Heart right ventricle (tissue), 16 donors: ENCODE data around the gene SYNGR4. TPM values are rescaled to one million over a fixed set of nuclear protein-coding genes. Genes with fewer than 3 reads are reported as not detected.
"Not testable (repeated sequence)": the region's sequence is repeated elsewhere in the genome, so short reads cannot be mapped to it uniquely, and the experiment has no call there.

ENCODE experiments used
- ATAC-seq, 8 donors: fragments of 200-7000 bp; cut with Tn5 transposase; one replicate each; pipeline ENCODE4 v1.9.1; 2020; ENCODE audit warnings: mild to moderate bottlenecking in 8 of 8, moderate library complexity in 8 of 8, moderate number of reproducible peaks in 1 of 8
- DNase-seq, 2 donors: peaks; one replicate each; pipeline ENCODE4 v3.0.0-alpha.2; 2020
- H3K27ac ChIP-seq, 10 donors: fragments of 200-600 bp; sonication (generic) in 2 of 10; one replicate each; pipeline versions ENCODE4 v1.5.0 to v1.8.0; 2020 to 2022; ENCODE audit warnings: mild to moderate bottlenecking in 3 of 10
- H3K27me3 ChIP-seq, 7 donors: fragments of 200-600 bp; one replicate each; pipeline ENCODE4 v1.8.0; 2021 to 2022; ENCODE audit warnings: mild to moderate bottlenecking in 2 of 7
- H3K36me3 ChIP-seq, 9 donors: fragments of 200-600 bp; sonication (generic) in 1 of 9; one replicate each; pipeline versions ENCODE4 v1.5.0 to v1.8.0; 2020 to 2022; ENCODE audit warnings: mild to moderate bottlenecking in 2 of 9
- H3K4me1 ChIP-seq, 9 donors: fragments of 200-600 bp; sonication (generic) in 1 of 9; one replicate each; pipeline versions ENCODE4 v1.5.0 to v1.8.0; 2020 to 2022; ENCODE audit warnings: mild to moderate bottlenecking in 4 of 9
- H3K4me3 ChIP-seq, 10 donors: fragments of 200-600 bp; sonication (generic) in 2 of 10; one replicate each; pipeline versions ENCODE4 v1.5.0 to v1.8.0; 2020 to 2022; ENCODE audit warnings: mild to moderate bottlenecking in 7 of 10, moderate library complexity in 2 of 10
- H3K9me3 ChIP-seq, 11 donors: fragments of 200-600 bp in 10 of 11; sonication (generic) in 2 of 11; one replicate each; pipeline versions ENCODE4 v1.5.0 to v1.8.0; 2013 to 2022; ENCODE audit warnings: mild to moderate bottlenecking in 2 of 11, control low read depth in 1 of 11, moderate library complexity in 1 of 11
- WGBS, 2 donors: extraction: QIAGEN DNeasy Blood & Tissue Kit; methylation state at CpG; one replicate each; pipeline ENCODE4 v1.1.7; 2013; ENCODE audit warnings: inconsistent platforms in 1 of 2; 5-methylcytosine and 5-hydroxymethylcytosine counted together
- intact Hi-C, 10 donors: fragments of 100-400 bp; cut with DNase I; formaldehyde crosslinking; loops; one replicate each; pipeline versions ENCODE4 v1.11.1 to v1.14.2; 2022
- polyA plus RNA-seq, 2 donors: library from polyadenylated mRNA; stranded (reverse); fragments of 200-250 nt; gene quantifications; one replicate each; pipeline ENCODE4 v1.2.3, GENCODE V29; 2013
- total RNA-seq, 10 donors: library from RNA; stranded (reverse); fragmentation: NEBNext Ultra II Directional in 3 of 10; extraction: Animal tissue kit (Norgen Biotek cat#: 25700) in 3 of 10; gene quantifications; one replicate each; pipeline versions ENCODE4 v1.2.1 to v1.2.4, GENCODE V29; 2021 to 2023
- TF ChIP-seq, protein P1 (sequence below), 9 donors: fragments of 200-600 bp; sonication (generic) in 2 of 9; IDR thresholded peaks; one replicate each; pipeline versions ENCODE4 v1.5.0 to v1.8.0; 2021 to 2022; ENCODE audit warnings: antibody characterized with exemption in 9 of 9, mild to moderate bottlenecking in 5 of 9, moderate library complexity in 1 of 9
- donor health status: Arrhythmogenic right ventricular cardiomyopathy.
- donor health status: ischemic (EF 13 %, LVEDD 7.1; RV severe dilation, severe dysfunction).
- donor health status: healthy with polysubstance abuse.
- donor health status: DM: no; HTN: yes; CAD: no.
- donor health status: DM: no; HTN: no; CAD: no.
- donor health status: ischemic (EF 25% LVEDD 6.9; RV normal size, moderate dysfunction).
- donor health status: ischemic (EF 25% LVEDD 5.7; RV mildly dilated, moderate dysfunction).
- donor health status: healthy.
- donor health status: DM: yes; HTN: yes; CAD: no.
- donor health status: Ischemic cardiomyopathy.
- donor health status: ischemic (EF 35%, LVEDD 5.7; RV mildly dilated, moderate dysfunction).
- donor health status: nonischemic (EF 11% LVEDD 7.7; RV severe dilation, severe dysfunction).
- donor health status: DM: yes; HTN: yes; CAD: no.
- donor health status: PGD.
- donor health status: ischemic (EF 29% LVEDD 5.4; RV normal size, mild dysfunction).
- donor health status: nonischemic (EF 23%, LVEDD 6.1; RV moderate dilation, normal function).

The SYNGR4 gene
- total and polyA plus RNA-seq, 12 donors: not detected

DNA sequence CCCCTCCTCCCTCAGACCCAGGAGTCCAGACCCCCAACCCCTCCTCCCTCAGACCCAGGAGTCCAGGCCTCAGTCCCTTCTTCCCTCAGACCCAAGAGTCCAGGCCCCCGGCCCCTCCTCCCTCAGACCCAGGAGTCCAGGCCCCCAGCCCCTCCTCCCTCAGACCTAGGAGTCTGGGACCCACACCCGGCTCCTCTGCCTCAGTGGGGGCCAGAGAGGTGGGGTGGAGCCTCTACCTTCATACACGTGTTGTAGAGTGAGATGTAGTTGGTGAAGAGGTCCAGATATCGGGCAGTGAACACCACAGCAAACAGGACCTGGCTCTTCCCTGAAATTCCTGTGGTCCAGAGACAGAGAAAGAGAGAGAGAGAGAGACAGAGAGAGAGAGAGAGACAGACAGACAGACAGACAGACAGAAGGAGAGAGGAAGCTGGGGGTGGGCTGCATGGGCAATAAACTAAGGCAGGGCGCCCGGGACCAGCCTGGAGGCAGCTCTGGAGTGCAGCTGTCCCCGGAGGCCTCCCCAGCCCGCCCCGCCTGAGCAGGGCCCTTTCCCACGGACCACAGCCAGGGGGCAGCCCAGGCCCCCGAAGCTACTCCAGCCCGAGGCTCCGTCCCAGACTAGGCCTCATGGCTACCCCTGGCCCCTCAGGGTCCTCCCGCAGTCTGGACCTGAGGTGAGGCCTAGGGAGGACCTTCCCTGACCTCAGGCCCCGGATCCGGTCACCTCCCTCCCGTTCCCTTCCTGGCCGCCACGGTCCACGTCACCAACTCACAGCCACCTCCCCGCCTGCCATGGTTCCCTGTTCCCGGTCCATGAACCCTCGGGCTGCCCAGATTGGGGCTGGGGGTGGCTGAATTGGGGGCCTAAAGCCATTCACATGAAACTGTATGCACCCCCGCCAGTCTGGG is 26.3 kb downstream of the SYNGR4 start:
- H3K27ac ChIP-seq: peak overlapping the region; percentile 62 to 97 (median 90)
- DNase-seq: peak; percentile 57 to 74
- 2 to 3% methylated on average over 24 of the region's 24 CpGs for WGBS, 2 donors
- peaks cover 0 to 41% (median 34%) of the 10 kb centered on the region in 9 donors for H3K36me3 ChIP-seq
- peak overlapping the region; percentile 71 to 100 (median 95) for H3K4me3 ChIP-seq
- peak; percentile 75 to 91 (median 85) for ATAC-seq
- H3K27me3 ChIP-seq: peaks cover 8 to 32% (median 32%) of the 10 kb centered on the region in 7 donors
- TF ChIP-seq, protein P1, sequence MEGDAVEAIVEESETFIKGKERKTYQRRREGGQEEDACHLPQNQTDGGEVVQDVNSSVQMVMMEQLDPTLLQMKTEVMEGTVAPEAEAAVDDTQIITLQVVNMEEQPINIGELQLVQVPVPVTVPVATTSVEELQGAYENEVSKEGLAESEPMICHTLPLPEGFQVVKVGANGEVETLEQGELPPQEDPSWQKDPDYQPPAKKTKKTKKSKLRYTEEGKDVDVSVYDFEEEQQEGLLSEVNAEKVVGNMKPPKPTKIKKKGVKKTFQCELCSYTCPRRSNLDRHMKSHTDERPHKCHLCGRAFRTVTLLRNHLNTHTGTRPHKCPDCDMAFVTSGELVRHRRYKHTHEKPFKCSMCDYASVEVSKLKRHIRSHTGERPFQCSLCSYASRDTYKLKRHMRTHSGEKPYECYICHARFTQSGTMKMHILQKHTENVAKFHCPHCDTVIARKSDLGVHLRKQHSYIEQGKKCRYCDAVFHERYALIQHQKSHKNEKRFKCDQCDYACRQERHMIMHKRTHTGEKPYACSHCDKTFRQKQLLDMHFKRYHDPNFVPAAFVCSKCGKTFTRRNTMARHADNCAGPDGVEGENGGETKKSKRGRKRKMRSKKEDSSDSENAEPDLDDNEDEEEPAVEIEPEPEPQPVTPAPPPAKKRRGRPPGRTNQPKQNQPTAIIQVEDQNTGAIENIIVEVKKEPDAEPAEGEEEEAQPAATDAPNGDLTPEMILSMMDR (IDR thresholded peaks at IDR 0.05): peak; percentile 49 to 88 (median 73)
- intact Hi-C loops: loop anchor here in 2 of 10 donors (2.0 kb wide), 2 partner anchors 54 to 78 kb away; partner anchors contain the start of genes CYTH2 (in 1 of the 2) and GRWD1 (in 1 of the 2)
- no peaks in the 10 kb centered on the region for H3K9me3 ChIP-seq
- peaks cover 0 to 21% (median 14%) of the 10 kb centered on the region in 9 donors for H3K4me1 ChIP-seq

DNA sequence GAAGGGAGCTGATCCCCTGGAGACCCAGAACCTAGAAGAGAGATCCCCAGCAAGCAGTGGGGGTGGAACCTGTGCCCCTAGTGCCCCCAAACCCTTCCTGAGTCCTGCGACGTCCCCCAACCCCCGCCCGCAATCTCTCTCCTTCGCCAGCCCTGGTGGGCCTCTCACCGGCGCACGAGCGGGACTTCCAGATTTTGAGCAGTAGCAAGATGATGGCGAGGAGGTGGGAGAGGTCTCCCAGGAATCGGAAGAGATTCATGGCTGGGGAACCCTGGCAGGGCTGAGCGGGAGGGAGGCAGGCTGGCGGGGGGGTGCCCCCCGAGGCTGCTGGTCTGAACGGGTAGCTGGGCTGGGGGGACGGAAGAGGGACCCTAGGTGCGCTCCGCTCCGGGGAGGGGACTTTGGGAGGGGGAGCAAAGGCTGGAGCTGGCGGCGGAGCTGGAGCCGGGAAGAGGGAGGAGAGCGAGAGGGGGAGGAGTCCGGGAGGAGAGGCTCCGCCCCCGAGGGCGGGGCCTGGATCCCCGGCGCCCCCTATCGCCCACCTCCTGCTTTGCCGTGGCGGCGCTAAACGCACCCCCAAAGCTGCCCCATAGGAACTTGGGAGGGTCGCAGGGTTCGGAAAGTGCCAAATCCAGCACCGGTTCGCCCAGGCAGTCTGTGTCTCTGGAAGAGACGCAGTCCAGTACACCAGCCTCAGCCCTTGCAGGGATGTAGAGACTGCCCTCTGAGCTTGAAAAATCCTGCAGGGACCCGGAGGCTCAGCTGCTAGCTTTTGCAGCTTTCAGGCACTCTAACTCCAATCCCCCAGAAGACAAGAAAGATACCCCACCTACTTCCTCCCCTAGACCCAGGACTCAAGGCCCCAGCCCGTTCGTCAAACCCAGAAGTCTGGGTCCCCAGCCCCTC is 27.2 kb downstream of the SYNGR4 start, which contains the start of gene KDELR1:
TSS of gene KDELR1 (minus strand) at position 452 of the 906 bp plus-strand sequence. CDS start at position 259, 193 bp downstream.
- DNase-seq: peak; percentile 78 to 81
- Histone ChIP-seq H3K4me1 (peaks cover 0 to 21% (median 14%) of the 10 kb centered on the region in 9 donors), H3K36me3 (peaks cover 0 to 32% (median 25%) of the 10 kb centered on the region in 9 donors), H3K27me3 (peaks cover 11 to 41% (median 40%) of the 10 kb centered on the region in 7 donors), H3K4me3 (peak within 1 kb of the TSS; percentile 71 to 100 (median 95)), H3K27ac (peak within 1 kb of the TSS; percentile 62 to 97 (median 90)), H3K9me3 (no peaks in the 10 kb centered on the region)
- WGBS, 2 donors: 5 to 6% methylated on average over 38 to 42 of the region's 42 CpGs
- ATAC-seq: peak; percentile 92 to 97 (median 94)
- intact Hi-C loops: loop anchor here in 2 of 10 donors (2.0 kb wide), 2 partner anchors 53 to 77 kb away; partner anchors contain the start of genes CYTH2 (in 1 of the 2) and GRWD1 (in 1 of the 2)
- TF ChIP-seq, protein P1 (IDR thresholded peaks at IDR 0.05): peak; percentile 82 to 96 (median 92)

DNA sequence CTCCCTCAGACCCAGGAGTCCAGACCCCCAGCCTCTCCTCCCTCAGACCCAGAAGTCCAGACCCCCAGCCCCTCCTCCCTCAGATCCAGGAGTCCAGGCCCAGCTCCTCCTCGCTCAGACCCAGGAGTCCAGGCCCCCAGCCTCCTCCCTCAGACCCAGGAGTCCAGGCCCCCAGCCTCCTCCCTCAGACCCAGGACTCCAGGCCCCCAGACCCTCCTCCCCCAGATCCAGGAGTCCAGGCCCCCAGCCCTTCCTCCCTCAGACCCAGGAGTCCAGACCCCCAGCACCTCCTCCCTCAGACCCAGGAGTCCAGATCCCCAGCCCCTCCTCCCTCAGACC is 27.8 kb downstream of the SYNGR4 start:
- peaks cover 17 to 48% (median 46%) of the 10 kb centered on the region in 7 donors for H3K27me3 ChIP-seq
- ATAC-seq, intact Hi-C loops, DNase-seq, H3K27ac ChIP-seq, H3K9me3 ChIP-seq: not testable (repeated sequence)
- H3K4me1 ChIP-seq: peaks cover 0 to 22% (median 14%) of the 10 kb centered on the region in 9 donors
- H3K36me3 ChIP-seq: peaks cover 0 to 26% (median 21%) of the 10 kb centered on the region in 9 donors
- 55 to 65% methylated on average over 1 of the region's 1 CpG for WGBS, 2 donors
- H3K4me3 ChIP-seq: peak overlapping the region in 1 of 10 donors; percentile 100

DNA sequence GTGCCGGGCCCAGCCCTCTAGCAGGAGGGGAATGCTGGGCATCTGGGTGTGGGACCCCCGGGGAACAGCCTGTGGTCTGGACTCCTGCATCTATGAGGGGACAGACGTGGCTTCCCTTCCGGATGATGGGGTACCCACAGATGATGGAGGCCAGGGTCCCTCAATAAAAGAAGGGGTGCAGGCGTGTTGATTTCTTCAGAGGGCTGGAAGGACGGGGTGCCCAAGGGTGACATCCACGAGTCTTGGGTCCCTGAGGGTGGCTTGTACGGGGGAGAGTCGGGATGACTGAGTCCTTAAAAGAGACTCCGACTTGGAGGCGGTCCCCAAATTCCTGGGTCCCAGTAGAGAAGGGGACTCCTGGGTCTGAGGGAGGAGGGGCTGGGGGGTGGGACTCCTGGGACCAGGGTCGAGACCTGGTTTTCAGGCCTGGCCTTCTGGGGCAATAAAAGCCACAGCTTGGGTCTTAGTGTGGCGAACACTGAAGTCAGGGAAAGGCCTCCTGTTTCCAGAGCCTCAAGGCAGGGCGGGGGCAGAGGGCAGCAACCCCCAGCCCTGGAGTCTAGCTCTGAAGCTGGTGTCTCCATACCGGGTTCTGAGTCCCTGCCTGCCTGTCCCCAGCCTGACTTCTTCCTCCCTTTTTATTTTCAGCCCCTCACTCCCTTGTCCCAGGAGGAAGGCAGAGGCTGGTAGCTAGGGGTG is 28.8 kb downstream of the SYNGR4 start:
- H3K4me3 ChIP-seq: peak overlapping the region in 1 of 10 donors; percentile 27
- TF ChIP-seq, protein P1 (IDR thresholded peaks at IDR 0.05): no peak
- peaks cover 0 to 30% (median 18%) of the 10 kb centered on the region in 9 donors for H3K4me1 ChIP-seq
- no peak overlapping the region for H3K27ac ChIP-seq
- no peak for ATAC-seq
- no peaks in the 10 kb centered on the region for H3K9me3 ChIP-seq
- 84% methylated on average over 14 to 15 of the region's 15 CpGs for WGBS, 2 donors
- no peak for DNase-seq
- H3K27me3 ChIP-seq: peaks cover 25 to 58% (median 56%) of the 10 kb centered on the region in 7 donors
- peaks cover 0 to 15% (median 12%) of the 10 kb centered on the region in 9 donors for H3K36me3 ChIP-seq
- intact Hi-C loops: no loop called here
